Femur (tissue), 1 donor: ENCODE data around the gene TMPRSS9.
"Not testable (repeated sequence)": the region's sequence is repeated elsewhere in the genome, so short reads cannot be mapped to it uniquely, and the experiment has no call there.

Experiments used
- DNase-seq: peaks from one replicate; pipeline ENCODE4 v3.0.0-alpha.2; 2017

Gene TMPRSS9

DNA sequence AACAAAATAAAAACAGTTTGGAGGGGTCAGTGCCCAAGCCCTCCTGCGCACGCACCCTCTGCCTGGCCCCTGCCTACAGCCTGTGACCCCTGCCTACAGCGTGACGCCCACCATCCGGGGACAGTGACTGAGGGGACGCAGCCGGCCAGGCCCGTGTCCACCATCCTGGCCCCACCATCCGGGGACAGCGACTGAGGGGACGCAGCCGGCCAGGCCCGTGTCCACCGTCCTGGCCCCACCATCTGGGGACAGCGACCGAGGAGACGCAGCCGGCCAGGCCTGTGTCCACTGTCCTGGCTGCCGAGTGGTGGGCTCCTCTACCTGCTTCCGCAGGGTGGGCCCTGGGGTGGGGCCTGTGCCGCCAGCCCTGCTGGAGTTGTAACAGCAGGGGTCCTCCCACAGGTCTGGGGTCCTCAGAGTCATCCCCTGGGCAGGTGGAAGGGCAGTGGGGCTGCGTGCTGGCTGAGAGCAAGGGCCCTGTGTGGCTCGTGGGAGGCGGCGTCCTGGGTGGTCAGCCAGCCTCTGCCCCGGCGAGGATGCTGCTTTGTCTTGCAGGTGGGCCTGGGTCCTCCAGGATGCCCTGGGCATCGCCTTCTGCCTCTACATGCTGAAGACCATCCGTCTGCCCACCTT is 17.3 kb upstream of the TMPRSS9 start:
- no peak for DNase-seq

DNA sequence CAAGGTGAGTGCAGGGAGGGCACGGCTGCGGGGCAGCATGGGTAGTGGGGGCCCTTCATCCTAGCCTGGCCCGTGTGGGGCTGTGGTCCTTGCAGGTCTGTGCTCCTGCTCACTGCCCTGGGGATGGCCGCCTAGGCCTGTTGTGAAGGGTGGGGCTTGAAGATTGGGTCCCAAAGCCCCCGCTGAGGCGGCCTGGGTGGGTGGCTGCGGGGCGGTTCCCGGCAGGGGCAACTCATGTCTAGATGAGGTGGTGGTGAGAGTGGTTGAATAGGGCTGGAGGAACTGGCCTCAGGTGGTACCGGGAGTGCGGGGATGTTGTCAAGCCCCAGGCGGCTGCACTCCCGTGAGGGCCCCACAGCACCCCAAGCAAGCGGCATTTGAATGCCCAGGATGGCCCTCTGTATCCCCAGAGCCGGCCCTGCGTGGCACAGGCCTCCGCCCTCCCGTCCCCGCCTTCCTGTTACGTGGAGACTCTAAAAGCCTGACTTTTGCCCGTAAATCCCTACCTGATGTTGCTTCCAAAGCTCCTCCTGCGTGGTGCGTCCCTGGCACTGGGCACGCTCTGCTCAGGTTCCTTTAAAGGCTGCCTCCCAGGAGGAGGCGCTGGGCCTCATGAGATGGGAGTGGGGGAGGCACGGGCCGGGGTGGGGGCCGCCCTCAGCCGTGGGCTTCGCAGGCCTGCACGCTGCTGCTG is 16.6 kb upstream of the TMPRSS9 start:
- no peak for DNase-seq

DNA sequence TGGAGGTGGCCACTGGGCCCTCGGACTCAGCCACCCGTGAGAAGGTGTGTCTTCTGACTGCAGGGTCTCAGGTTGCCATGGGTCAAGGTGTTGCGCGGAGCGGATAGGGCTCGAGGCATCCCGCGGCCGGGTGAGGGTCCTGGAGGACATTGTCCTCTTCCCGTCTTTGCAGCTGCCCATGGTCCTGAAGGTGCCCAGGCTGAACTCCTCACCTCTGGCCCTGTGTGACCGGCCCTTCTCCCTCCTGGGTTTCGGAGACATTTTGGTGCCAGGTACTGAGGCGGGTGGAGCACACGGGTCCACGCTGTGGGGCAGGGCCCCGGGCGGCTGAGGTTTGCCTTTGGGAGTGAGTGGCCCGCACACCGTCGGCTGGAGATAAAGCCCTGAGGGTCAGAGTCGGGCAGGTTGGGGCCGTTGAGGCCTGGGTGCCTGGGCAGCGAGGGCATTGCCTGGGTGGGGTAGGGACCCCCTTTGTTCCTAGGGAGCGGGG is 15.6 kb upstream of the TMPRSS9 start:
- no peak for DNase-seq

DNA sequence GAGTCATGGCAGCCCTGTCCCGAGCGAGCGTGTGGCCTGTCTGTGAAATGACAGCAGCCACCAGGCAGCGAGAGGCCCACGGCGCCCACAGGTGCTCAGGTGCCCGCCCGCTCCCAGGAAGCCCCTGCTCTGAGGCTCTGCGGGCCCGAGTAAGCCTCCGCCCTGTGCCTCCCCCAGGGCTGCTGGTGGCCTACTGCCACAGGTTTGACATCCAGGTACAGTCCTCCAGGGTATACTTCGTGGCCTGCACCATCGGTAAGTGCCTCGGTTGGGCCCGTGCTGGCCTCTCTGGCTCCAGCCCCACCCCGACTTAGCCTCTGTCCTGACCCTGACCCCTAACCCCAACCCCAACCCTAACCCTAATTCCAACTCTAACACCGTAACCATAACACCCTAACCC is 15.0 kb upstream of the TMPRSS9 start:
- no peak for DNase-seq

DNA sequence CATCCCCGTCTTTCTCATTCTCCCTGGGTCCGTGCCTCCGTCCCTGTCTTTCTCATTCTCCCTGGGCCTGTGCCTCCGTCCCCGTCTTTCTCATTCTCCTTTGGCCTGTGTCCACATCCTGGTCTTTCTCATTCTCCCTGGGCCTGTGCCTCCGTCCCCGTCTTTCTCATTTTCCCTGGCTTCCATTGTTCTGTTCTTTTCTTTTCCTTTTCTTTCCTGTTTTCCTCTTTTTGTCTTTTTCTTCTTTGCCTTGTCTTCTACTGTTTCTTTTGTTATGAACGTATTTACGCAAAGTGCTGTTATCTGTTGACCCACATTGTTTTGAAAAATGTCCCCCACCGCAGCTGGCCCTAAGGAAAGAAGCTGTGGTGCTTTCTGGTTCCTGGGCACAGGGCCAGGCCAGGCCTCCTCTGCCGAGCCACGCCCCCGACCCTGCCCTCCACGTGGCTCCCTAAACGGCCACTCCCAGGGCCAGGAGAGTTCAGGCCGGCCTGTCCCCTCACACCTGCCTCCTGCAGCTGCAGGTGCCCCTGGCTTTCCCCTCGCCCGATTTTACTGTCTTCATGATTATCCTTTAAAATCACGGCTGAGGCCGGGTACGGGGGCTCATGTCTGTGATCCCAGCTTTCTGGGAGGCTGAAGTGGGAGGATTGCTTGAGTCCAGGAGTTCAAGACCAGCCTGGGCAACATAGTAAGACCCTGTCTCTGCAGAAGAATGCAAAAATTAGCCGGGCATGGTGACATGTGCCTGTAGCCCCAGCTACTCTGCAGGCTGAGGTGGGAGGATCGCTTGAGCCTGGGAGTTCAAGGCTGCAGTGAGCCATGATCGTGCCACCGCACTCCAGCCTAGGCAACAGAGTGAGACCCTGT is 14.0 kb upstream of the TMPRSS9 start:
- DNase-seq, result no peak

DNA sequence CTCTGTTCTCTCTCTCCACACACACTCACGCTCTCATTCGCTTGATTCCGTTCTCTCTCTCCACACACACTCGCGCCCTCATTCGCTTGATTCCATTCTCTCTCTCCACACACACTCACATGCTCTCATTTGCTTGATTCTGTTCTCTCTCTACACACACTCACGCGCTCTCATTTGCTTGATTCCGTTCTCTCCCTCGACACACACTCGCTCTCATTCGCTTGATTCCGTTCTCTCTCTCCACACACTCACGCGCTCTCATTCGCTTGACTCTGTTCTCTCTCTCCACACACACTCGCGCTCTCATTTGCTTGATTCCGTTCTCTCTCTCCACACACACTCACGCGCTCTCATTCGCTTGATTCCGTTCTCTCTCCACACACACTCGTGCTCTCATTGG is 10.2 kb upstream of the TMPRSS9 start:
- DNase-seq, result not testable (repeated sequence)

DNA sequence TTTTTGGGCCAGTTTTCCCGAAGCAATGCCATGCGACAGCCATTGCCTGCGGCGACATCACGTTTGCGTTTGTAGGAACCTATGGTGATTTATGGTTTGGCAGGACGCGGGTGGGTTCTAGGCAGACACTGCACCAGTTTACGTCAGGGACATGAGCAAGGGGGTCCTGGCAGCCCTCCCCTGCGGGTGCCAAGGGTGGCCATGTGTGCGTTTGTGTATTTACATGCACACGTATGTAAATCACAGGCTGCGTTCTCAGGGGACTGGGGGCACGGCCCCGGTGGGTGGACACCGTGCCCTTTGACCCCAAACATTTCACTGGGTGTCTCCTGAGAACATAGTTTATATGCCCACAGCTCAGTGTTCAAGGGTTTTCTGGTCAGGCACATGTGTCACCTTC is 9.4 kb upstream of the TMPRSS9 start:
- no peak for DNase-seq

DNA sequence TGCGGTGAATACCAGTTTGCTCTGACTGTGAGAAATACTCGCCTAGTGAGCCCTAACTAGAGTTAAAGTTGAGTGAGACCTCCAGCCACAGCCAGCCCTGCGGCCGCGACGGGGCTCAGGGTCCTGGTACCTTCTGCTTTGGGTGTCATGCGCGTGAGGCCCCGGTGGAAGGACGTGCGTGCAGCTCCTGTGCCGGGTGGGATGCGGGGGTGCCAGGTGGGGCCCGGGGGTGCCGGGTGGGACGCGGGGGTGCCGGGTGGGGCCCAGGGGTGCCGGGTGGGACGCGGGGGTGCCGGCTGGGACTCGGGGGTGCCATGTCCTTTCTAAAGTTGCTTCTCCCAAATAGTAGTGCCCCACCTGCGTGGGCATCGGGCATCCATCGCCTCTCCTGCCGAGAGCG is 8.5 kb upstream of the TMPRSS9 start:
- DNase-seq, result no peak

DNA sequence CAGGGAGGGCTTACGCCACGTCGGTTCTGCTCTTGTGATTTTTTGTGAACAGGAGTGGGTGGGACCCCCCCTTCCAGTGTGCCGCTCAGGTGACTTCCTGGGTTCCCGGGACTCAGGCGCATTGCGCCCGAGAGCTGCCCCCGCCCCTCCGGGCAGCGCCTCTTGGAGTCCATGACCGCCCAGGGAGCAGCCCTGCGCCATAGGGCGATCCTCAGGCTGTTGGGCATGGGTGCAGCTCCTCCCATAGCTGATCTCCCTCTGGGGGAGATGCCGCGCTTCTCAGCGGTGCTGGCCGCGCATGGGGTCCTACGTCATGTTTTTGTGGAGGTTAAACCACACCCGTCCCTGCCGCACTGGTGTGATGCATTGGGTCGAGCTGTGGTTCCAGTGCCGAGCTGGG is 7.9 kb upstream of the TMPRSS9 start:
- DNase-seq, result no peak

DNA sequence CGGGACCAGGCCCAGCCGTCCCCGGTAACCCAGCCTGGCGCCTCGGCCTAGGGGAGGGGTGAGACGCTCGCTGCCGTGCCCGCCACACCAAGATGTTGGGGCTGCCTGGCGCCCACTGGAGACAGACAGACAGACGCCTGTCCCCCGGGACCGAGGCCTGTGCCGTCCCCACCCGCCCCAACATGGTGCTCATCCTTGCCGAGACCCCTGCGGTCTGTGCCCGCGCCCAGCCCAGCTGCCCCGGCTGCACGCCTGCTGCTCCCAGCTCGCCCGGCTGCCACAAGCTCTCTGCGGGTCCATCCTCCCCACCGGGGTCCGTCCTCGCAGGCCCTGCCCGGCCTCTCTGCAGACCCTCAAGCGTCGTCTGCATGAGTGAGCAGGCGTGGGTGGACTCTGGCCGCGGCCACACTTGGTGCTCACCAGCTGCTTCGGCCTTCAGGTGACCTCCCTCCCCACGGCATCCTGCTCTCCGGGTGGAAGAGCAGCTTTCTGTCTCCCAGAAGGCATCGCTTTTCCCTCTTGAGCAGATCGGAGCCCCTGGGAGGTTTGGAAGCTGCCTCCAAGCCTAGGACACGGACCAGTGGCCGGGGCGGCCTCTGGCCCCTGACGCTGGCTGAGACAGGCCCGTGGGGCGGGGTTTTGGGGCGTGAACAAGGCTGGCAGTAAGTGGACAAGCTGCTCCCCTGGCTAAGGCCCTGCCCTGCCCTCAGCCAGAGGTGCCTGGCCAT is 6.7 kb upstream of the TMPRSS9 start:
- no peak for DNase-seq

DNA sequence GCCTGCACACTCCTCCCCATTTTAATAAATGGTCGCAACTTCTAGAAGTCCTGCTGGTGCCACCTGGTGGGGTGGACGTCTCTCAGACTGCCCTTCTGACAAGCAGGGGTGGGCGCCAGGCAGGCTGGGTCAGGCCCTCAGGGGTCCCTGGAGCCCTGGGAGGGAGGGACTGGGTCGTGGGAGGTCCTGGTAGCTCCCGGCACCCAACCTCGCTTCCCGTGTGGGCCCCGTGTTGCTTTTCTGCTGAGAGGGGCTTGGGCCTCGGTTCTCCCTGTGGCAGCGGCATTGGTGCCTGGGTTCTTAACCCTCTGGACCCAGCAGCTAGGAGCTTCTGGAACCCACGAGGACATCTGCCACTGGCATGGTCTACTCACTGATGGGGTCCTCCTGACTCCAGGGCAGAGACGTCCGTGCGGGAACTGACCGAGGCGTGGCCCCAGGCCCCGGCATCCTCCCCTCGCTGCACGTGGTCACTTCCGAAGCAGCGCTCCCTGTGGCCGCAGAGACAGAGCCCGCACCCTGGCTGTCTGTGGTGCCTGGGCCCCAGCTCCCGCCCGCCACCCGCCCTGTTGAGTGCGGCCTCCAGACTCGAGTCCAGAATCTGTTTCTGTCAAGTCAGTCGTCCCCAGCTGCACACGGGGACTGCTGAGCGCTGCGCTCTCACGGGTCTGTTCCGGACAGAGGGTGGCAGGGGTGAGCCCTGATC is 6.0 kb upstream of the TMPRSS9 start:
- DNase-seq, result no peak

DNA sequence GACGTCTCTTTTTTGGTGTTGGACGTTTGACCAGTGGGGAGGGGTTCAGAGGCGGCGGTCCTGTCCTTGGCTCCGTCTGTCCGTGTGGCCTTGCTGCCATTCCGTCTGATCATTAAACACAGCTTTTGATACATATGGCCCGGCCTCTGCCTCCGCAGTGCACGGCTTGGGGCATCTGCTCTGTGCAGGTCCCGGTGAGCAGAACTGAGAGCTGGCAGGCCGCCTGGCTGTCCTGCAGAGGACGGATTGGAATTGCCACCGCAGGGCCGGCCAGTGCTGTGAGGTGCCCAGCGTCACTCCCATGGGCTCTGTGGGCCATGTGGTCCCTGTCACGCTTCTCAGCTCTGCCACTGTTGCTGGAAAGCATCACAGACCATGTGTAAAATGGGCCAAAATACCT is 5.4 kb upstream of the TMPRSS9 start:
- no peak for DNase-seq

DNA sequence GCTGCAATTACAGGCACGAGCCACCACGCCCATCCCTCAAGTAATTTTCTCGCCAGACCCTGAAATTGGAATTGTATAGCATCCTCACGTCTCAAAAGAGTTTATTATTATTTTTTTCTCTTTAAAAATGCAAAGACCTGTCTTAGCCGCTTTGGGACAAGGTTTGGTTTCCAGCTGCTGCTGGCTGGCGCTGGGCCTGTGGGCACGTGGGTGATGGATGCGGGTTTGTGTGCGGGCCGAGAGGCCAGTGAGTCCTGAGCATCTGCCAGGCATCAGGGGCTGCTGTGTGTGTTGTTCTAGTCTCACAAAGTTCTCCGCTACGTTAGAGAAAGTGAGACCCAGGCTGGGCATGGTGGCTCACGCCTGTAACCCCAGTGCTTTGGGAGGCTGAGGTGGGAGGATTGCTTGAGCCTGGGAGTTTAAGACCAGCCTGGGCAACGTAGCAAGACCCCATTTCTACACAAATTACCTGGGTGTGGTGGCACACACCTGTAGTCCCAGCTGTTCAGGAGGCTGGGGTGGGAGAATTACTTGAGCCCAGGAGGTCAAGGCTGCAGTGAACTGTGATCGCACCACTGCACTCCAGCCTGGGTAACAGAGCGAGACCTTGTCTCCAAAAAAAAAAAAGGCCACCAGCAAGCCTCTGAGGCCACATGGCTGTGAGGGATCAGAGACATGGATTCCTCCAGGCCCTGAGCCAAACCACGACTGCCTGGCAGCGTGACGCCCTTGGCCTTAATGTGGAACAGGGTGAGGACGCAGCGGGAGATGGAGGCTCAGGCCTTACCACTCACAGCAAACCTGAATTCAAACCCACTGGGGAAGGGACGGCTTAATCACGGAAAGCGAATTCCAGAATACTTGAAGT is 4.7 kb upstream of the TMPRSS9 start:
- peak; percentile 62 for DNase-seq

DNA sequence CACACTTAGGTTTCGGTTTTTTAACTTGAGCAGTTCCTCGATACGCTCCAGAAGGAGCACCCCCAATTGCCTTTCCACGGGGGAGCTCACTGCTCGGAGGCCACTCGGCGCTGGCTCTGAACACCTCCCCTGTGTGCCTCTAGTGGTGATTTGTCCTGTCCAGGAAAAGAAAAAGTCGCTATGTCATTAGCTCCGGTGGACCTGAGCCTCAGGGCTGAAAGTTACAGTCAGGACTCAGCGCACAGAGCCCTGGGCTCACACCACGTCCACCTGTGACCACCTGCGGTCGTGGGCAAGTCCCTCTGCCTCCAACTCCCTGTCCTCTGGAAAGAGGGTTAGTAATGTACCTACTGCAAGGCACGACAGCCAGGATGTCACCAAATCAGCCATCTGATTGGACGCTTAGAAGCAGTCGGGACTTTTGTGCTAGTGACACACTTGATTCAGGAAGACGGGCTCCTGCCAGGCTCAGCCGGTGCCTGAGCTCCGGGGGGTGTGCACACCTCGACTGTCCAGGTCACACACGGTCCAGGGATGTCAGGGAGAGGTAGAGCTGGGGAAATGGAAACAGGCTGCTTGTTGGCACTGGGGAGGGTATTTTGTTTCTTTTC is 3.9 kb upstream of the TMPRSS9 start:
- DNase-seq, result no peak

DNA sequence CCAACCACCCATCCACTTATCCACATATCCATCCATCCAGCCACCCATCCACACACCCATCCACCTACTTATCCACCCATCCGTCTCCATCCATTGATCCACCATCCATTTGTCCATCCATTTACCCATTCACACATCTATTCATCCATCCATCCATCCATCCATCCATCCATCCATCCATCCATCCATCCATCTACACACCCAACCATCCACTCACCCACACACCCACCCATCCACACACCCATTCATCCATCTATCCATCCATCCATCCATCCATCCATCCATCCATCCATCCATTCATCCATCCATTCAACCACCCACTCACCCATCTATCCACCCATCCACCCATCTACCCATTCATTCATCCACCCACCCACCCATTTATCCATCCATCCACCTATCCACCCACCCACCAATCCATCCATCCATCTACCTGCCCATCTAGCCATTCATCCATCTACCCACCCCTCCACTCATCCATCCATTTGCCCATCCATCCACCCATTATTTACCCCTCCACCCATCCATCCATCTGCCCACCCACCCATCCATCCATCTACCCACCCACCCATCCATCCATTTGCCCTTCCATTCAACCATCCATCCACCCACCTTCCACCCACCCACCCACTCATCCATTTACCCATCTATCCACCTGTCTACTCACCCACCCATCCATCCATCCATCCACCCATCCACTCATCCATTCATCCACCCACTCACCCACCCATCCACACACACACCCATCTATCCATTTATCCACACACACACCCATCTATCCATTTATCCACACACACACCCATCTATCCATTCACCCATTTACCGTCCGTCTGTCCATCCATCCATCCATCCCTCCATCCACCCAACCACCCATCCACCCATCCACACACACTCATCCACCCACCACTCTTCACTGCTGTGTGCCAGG is 2.5 kb upstream of the TMPRSS9 start:
- DNase-seq, result no peak

DNA sequence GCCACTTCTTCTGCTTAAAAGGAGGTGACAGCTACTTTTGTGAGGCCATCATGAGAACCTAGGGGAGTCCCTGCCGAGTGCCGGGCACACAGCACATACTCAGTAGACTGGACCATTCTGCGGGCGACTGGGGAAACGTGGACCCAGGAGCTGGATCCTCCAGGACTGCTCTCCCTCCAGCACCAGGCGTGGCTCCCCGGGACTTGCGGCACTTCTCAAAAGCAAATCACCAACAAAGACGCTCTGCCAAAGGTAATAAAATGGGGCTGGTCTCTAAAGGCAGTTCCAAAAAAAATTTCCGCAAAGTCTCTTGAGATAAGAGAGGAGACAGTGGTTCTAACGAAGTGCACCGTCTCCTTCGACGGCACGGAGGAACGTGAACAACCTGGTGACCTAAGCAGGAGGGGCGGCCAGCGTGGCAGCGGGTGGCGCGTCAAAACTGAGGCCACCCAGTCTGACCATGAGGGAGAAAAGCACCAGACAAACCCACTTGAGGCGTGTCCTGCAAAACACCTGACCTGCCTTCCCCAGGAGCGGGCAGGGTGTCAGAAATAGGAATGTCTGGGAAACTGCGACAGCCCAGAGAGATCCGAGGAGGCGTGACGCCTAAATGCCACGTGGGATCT is 1.4 kb upstream of the TMPRSS9 start:
- no peak for DNase-seq

DNA sequence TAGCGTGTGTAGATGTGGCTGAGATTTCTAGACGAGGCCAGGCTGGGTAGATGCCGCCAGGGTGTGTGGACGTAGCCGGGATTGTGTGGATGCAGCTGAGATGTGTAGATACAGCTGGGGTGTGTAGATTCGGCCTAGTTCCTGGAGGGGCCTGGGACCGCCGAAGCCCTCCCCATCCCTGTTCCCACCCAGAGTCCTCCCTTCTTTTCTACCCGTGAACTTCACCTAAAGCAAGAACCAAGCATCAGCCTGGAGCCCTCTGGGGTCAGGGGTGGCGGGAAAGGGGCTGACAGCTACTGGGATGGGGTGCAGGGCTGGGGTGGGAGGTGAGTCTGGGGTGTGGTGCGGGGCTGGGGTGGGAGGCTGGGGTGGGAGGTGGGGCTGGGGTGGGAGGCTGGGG is 768 bp downstream of the TMPRSS9 start:
- no peak for DNase-seq

DNA sequence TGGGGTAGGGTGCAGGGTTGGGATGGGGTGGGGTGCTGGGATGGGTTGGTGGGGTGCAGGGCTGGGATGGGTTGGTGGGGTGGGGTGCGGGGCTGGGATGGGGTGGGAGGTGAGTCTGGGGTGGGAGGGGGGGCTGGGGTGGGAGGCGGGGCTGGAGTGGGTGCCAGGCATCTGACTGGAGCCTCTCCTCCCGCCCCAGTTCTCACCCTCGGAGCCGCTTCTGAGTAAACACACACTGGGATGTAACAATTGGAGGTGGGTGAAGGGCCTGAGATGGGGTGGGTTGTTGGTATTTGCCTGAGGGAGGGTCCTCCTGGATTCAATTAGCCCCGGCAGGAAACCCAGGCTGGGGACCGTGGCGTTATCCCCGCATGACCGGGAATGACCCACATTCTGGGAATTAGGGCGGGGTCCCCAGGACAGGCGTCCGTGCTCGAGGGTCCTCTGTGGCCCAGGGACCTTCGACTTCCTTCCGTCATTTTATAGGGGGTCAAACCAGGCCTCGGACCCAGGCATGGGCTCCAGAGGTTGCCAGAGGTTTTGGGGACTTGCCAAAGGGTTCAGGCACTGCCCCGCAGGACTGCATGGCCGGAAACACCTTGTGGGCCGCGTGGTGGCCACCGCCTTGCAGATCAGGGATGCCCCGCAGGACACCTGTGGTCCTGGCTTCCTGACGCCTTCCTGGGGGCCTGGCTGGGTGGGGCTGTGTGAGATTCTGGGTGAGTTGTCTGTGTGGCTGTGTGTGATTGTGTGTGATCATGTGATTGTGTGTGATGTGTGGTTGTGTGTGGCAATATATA is 1.4 kb downstream of the TMPRSS9 start:
- no peak for DNase-seq
